SIG-M5 treated with dmso at 0.1 percent for 504 hours (cell line): ENCODE data around the gene NRXN3.

ENCODE experiments used
- DNase-seq: peaks from one replicate; lab custom pipeline; 2025; ENCODE audit not compliant: unreplicated experiment; lab: John Stamatoyannopoulos, UW

NRXN3 gene

GRCh38 chr14:79178719-79179118 lies 1008.5 kb downstream of the NRXN3 start:
- DNase-seq = no peak

- no peak for DNase-seq
These were observed 1009.8 kb downstream of the NRXN3 start for GRCh38 chr14:79179985-79180384.

DNA sequence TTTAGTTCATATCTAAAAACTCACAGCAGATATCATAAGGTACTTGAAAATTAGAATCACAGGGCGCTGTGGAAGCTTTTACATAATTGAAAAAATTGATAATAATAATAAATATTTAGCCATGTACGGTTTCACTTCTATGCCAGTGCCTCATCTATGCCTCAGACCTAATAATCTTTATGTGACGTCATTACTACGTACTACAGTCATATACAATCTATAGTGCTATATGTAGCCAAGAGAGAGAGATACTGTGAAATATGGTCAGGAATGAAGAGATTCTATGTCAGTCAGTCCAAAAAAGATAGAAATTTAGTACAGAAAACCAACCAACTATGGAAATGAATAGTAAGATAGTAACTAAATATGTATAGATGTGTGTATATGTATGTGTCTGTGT lies 1010.5 kb downstream of the NRXN3 start:
- DNase-seq = no peak

DNA sequence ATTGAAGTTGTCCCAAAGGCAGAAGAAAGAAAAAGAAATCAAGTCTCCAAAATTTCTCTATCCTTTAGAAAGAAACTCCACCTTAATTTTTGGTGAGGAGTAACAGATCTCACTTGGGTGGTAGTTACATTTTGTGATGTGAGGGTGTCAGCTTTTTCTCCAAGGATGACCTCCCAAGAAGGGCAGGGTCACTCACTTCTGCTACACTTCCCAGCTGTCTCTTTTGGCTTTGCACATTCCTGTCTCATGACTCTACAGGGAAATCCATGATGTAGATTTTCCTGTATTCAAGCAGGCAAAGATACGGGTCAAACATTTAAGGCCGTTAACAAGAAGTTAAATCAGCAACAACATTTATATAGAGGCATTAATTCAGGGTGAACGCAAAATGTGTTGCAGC lies 1016.4 kb downstream of the NRXN3 start:
- DNase-seq = no peak

GRCh38 chr14:79193689-79194477 lies 1023.7 kb downstream of the NRXN3 start:
- DNase-seq = no peak

- no peak for DNase-seq
These were observed 1026.0 kb downstream of the NRXN3 start for GRCh38 chr14:79196216-79196615.

- no peak for DNase-seq
These were observed 1027.3 kb downstream of the NRXN3 start for GRCh38 chr14:79197516-79197915.

DNA sequence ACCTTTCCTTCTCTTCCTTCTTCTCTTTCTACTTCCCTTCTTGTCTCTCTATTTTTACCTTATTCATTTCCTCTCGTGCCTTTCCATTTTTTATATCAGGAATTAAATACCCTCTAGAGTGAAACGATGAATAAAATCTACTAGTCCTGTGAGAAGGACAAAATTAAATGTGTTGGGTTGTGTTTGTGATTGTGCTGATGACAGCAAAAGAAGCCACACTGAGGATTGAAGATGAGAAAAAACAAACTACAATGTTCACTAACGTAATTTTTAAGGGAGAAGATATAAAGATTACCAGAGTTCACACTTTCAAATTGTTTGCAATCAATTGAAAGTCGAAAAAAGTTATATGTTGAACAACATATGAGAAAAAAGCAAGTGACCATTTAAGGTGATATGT lies 1029.0 kb downstream of the NRXN3 start:
- DNase-seq = no peak

GRCh38 chr14:79201564-79202207 lies 1031.5 kb downstream of the NRXN3 start:
- DNase-seq = no peak

GRCh38 chr14:79204591-79204990 lies 1034.4 kb downstream of the NRXN3 start:
- no peak for DNase-seq

- DNase-seq = no peak
These were observed 1039.2 kb downstream of the NRXN3 start for GRCh38 chr14:79209418-79209817.

GRCh38 chr14:79225815-79226214 lies 1055.6 kb downstream of the NRXN3 start:
- DNase-seq = no peak

- DNase-seq = no peak
These were observed 1059.3 kb downstream of the NRXN3 start for GRCh38 chr14:79229383-79229909.

- no peak for DNase-seq
These were observed 1072.5 kb downstream of the NRXN3 start for GRCh38 chr14:79242666-79243065.

- DNase-seq = no peak
These were observed 1076.0 kb downstream of the NRXN3 start for GRCh38 chr14:79246173-79246572.

DNA sequence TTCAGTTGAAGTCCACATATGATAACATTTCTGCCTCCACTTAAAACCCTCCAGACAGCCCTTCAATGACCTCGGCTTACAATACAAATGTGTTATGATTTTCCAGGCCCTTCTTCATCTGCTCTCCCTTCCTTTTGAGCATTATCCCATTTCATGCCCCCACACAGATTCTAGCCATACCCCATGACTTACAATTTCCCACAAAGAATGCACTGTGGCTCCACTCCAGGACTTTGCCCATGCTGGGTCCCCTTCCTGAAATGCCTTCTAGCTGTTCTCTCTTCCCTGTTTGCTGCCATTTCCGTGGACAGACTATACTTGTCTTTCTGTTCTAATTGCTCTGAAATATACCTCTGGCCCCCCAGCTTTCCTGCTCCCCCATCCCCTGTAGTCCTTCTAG lies 1078.0 kb downstream of the NRXN3 start:
- DNase-seq = no peak

GRCh38 chr14:79248771-79249170 lies 1078.6 kb downstream of the NRXN3 start:
- DNase-seq = no peak

DNA sequence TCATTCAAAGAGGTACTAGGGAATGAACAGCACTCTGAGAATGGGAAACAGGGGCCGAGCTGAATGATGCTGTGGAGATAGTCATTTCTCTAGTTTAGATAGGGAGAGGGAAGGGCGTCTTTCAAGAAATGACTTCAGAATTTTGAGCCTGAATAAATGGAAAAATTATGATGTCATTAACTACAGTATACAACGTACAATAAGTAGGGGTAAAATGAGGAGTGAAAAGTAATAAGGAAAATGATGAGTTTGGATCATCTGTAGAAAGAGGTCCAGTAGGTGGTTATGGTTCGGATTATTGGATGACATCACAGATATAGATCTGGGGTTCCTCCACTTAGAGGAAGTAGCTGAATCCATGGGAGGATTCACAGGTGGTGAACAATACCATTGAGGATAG lies 1081.1 kb downstream of the NRXN3 start:
- DNase-seq = no peak

DNA sequence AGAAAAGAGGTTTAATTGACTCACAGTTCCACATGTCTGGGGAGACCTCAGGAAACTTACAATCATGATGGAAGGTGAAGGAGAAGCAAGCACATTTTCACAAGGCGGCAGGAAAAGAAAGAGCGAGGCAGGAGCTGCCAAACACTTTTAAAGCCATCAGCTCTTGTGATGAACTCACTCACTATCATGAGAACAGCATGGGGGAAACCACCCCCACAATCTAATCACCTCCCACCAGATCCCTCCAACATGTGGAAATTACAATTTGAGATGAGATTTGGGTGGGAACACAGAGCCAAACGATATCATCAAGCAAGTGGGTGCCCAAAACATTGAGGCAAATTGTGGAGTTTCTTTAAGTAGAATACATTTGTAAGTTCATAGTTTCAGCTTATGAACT lies 1083.4 kb downstream of the NRXN3 start:
- DNase-seq = no peak

DNA sequence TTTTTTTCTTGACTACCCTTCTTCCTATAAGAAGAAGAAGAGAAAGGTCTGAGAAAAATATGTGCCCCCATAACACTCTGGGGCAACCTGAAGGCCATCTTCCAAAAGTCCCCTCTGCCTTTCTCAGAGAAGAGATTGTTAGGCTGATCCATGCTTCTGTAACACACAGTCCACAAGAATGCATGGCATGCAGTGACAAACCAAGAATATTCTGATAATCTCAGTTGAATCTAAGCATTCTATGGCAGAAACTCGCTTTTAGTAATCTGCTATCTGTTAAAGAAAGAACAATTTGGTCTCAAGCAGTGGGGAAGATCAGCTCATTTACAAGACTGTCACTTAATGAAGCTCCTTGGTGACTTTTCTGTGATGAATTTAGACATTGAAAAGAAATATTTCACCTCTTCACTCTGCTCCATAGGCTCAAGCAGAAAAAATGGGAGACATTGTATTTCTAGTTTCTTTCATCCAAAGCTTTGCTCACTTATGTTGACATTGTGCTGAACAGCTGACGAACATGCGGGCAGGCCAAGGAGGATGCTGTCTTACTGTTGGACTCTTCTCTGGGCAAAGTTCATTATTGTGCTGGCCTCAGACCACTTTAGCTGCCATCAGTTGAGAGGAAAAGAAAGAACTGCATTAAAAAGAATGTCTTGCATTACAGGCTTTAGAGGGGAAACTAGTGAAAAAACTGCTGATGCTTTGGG lies 1084.0 kb downstream of the NRXN3 start:
- no peak for DNase-seq

DNA sequence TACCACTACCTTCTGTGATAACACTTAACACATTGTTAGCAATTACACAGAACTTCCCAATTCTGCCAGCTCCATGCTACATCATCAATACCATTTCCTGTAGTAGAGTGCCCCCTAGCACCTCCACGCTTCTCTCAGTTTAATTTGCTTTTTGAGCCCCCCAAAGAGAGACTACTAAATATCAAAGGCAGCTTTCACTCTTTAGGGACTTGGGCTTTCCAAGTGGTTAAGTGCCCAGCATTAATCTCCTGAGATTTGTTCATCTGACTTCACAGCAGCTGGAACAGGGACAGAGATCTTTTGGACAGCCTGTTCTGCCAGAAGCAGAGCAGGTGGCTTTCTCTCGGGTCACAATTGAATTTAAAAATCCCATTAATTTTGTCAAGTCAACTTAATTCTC lies 1086.2 kb downstream of the NRXN3 start:
- DNase-seq = no peak

DNA sequence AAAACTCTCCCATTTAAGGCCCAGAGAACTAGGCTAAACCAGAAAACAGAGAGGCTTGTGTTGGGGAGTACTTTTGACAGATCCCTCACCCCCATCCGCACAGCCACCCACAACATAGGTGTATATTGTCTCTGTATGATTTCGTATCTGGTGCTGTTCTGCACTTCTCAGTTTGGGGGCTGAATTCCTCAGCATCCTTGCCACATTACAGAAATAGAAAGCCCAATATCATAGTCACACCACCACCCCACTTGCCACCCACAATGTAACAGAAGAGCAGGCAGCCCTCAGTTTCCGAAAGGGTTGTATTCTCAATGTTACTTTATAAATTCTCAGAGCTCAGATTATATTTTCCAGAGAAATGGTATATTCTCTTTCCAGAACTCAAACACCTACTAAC lies 1090.2 kb downstream of the NRXN3 start:
- no peak for DNase-seq
